ENCODE measurements around the gene AURKB.
"Not testable (repeated sequence)": the region's sequence is repeated elsewhere in the genome, so short reads cannot be mapped to it uniquely, and the experiment has no call there.

Gene AURKB

DNA sequence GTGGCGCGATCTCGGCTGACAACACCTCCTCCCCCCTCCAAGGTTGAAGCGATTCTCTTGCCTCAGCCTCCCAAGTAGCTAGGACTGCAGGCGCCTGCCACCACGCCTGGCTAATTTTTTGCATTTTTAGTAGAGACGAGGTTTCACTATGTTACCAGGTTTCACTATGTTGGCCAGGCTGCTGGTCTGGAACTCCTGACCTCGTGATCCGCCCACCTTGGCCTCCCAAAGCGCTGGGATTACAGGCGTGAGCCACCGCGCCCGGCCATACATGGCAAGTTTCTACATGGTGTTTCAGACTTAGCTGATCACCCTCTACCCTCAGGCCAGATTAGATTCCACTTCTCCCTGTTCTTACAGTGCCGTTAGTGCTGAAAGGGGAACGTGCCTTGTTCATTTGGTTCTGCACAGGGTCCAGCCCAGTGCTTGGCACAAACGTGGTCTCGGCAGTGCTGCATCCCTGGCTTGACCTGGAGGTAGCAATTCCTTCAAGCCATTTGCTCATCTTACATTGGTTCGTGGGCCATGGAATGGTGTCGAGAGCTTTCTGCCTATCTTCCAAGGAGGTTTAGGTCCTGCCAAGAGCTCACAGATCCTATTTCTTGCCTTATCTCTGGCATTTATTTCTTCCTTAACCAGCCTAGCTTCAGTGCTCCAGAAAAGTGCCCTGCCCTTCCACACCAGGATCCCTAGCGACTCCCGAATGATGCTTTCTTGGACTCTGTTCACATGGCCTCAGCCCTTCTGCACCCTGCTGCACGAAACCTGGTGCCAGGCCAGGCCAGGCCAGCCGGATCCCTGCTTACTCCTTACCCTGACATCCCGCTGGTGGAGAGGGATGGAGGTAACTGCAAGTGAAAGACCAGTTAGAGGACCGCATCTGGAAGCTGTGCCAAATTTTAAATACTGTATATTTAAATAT, 14.8 kb upstream of the AURKB start:
- no peak for DNase-seq (ENCODE audit: low spot score)

DNA sequence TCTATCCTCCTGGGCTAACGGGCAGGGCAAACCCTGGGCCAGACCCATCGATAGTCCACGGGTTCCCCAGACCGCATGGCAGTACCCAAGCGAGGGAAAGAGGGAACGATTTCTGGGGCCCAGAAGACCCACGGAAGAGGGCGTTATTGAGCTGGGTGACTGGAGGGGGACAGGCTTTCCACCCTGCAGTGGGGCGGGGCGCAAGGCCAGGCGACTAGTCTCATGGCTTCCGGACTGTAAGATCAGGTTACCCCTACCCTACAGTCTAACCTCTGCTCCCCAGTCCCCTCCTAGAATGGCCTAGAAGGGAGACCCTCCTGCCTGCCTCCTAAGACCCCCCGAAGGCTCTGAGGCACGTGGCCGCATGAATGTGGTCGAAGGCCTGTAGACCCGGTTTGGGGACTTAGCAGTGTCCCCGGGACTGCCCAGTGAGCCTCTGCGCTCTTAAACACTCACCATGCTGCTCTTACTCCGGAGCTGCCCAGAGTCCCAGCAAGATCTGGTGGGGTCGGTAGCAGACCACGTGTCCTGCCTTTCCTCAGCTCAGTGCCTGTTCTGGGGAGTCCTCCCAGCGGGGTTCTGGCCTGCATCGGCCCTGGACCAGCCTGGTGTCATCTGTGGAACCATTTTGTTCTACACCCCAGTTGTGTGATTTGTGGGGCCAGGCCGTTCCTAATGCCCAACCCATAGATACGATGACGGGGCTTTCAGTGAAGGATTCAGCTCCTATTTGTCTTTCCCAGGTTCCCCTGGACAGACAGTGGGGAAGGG, 13.2 kb upstream of the AURKB start:
- DNase-seq (ENCODE audit: low spot score), result peak; percentile 45

DNA sequence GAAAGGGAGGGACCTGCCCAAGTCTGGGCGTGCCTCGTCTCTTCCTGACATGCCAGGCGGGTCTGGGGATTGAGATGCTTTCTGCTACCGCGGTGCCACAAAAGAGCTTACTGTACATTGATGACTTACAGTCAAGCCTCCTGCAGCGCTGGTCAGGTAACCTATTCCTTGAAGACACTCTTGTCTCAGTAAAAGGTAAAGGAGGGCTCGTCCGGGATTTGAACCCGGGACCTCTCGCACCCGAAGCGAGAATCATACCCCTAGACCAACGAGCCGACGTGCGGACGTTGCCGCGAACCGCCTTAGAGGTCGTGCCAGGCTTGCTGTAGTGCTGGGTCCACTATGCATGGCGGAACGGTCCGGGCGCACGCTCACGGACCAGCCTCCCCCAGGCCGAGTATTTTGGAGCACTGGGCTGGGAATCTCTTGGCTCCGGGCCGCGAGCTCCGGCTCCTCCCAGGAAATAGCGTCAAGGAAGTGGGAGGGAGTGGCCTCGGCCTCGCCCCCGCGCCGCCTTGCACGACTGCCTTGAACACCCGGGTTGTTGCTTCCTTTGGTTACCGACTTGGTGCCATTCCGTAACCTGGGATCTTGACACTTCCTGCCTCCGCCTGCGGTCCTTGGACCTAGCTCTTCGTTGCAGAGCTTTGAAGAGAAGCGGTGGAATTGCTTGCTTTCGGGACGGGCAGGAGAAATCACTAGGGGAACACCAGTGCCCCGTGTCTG, 12.4 kb upstream of the AURKB start:
- DNase-seq (ENCODE audit: low spot score), result peak; percentile 85

DNA sequence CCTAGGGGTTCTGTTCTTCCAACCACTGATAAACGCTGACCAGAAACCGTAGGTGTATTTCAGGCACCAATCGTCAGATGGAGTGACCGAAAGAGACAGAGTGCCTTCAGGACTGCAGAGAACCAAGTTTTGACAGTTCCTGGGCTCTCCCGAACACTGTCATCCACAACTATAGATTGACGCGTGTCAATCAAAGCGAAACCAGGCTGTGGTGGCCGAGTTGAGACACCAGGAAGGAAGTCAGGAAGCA, 11.9 kb upstream of the AURKB start:
- no peak for DNase-seq (ENCODE audit: low spot score)

DNA sequence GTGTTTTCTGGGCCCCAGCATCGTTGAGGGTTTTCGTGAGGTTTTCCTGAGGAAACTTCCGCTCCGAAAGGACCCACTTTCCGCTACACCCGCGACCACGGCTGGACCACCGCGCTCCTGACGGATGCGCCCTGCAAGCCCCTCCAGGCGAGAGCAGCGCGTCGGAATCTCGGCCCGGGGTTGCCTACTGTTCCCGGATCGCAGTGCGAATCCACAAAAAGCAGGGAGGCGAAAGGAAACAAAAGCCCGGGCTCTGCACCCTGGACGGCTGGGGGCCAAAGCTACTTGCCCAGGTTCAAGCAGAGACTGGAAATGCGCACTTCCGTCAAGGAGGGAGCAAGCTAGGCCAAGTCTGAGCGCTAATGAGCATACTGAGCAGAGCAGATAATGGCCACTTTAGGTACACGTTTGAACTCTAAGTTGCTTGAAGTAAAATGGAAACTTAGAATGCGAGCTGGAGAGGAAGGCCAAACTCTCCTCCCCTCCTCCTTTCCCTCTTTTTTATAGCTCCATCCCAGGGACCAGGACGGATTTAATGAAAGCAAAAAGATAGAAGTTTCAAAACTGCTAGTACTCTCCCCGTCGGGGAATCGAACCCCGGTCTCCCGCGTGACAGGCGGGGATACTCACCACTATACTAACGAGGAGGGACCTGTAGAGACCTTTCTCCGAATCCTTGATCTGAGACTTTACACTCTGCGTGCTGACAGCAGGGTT, 11.4 kb upstream of the AURKB start:
- DNase-seq (ENCODE audit: low spot score), result peak; percentile 92

DNA sequence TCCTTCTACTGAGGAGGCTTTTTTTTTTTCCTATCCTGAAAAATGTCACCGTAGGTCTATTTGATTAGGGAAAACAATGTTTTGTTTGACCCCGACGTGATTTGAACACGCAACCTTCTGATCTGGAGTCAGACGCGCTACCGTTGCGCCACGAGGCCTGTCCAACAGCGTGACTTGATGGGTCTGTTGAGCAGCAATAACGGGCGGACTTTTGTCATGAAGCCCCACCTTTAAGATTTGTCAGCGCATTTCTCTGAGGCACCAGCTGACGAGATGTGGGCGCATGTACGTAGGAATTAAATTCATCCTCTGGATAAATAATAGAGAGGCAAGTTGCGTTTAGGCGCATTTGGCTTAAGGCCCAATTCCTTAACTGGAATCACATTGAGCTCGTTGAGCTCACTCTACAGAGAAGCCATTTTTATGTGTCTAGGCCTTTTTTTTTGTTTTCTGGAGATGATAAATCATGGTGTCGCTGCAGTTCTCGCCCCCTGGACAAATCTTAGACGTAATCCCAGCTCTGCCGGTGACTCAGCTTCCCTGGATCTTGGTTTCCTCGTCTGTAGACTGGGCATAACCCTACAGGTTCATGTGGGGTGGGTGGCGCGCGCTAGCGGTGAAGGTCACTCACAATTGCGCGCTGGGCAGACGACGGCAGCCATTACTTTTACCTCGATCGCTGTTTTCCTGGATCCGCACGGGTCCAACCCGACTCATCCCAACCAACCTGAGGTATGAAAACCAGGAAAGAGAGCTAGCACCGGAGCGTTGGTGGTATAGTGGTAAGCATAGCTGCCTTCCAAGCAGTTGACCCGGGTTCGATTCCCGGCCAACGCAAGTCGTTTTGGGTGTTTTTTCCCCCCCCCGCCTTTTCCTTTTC, 10.6 kb upstream of the AURKB start:
- peak; percentile 85 for DNase-seq (ENCODE audit: low spot score)

DNA sequence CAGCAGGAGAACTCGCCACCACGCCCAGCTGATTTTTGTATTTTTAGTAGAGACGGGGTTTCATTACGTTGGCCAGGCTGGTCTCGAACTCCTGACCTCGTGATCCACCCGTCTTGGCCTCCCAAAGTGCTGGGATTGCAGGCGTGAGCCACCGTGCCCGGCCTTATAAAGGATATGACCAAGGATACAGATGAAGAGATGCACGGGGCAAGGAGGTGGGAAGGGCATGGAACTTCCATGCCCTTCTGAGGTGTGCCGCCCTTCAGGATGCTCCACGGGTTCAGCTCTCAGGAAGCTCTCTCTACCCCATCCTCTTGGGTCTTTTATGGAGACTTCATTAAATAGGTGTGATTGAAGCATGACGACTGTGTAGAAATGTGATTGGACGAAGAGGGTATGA, 3.6 kb upstream of the AURKB start:
- DNase-seq (ENCODE audit: low spot score), result not testable (repeated sequence)

DNA sequence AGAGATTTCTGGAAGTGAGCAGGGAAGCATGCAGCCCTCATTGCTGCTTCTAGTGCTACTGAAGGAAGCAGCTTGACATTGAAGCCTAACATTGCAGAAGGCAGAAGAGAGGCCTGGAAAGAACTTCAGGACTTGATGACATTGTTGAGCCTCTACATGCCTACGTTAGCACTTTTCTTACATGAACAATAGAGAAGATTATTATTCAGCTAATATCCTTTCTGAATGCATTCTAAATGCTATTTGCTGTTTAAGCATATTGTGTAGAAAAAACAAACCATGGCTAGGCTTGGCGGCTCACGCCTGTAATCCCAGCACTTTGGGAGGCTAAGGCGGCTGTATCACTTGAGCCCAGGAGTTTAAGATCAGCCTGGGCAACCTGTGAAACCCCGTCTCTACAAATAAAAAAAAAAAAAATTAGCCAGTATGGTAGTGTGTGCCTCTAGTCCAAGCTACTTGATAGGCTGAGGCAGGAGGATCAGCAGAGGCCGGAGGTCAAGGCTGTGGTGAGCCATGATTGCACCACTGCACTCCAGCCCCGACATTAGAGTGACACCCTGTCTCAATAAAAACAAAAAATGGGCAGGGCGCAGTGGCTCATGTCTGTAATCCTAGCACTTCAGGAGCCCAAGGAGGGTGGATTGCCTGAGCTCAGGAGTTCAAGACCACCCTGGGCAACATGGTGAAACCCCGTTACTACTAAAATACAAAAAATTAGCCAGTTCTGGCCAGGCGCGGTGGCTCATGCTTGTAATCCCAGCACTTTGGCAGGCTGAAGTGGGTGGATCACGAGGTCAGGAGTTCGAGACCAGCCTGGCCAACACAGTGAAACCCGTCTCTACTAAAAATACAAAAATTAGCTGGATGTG, 2.2 kb upstream of the AURKB start:
- no peak for DNase-seq (ENCODE audit: low spot score)

DNA sequence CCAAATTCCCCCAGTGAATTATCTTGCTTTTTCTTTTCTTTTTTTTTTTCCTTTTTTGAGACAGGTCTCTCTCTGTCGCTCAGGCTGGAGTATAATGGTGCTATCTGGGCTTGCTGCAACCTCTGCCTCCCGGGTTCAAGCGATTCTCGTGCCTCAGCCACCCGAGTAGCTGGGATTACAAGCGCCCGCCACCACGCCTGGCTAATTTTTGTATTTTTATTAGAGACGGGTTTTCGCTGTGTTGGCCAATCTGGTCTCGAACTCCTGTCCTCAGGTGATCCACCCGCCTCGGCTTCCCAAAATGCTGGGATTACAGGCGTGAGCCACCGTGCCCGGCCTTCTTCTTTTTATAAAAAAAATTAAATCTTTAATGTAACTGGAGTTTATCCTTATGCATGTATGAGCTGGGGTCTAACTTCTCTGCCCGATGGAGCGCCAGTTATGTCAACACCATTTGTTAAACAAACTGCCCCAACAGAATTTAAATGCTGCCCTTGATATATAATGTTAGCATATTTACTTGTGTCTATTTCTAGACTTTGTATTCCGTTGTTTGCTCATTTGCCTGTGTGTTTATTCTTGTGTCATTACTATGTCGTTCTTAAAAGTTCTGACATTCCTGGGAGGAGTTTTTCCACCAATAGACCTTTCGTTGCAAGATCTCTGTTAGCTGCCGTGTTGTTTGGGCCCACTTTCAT, 535 bp upstream of the AURKB start:
- DNase-seq (ENCODE audit: low spot score), result no peak

DNA sequence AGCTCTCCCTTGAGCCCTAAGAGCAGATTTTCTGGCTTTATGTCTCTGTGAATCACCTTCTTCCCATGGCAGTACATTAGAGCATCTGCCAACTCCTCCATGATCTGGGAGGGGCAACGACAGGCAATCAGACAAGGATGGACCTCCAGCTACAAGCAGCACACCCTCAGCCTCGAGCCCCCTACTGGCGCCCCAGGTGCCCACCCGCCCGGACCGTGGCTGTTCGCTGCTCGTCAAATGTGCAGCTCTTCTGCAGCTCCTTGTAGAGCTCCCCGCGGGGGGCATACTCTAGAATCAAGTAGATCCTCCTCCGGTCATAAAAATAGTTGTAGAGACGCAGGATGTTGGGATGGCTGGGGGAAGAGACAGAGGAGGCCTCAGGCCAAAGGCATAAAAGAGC, 3.8 kb downstream of the AURKB start:
- no peak for DNase-seq (ENCODE audit: low spot score)

DNA sequence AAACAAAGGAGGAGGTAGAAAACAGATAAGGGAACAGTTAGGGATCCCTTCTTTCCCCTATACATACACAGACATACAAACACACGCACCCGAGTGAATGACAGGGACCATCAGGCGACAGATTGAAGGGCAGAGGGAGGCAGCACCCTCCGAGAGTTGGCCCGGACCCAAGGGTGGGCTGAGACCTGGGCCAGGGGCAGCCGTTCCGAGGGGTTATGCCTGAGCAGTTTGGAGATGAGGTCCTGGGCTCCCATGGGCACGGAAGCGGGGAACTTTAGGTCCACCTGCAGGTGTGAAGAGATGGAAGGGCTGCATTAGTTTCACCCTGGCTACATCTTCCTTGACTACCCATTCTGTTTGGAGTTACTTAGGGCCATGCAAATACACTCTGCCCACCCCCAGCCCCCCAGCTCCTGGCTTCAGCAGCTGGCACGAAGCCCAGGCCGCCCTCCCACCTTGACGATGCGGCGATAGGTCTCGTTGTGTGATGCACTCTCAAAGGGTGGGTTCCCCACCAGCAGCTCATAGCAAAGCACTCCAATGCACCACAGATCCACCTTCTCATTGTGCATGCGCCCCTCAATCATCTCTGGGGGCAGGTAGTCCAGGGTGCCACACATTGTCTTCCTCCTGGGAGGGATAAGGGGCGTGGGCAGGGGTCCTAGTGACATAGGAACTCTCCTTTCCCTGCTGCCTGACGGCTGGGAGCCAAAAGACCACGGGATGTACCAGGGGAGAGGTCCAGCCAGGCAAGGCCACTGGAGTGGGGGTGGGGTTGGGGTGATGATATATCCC, 5.4 kb downstream of the AURKB start:
- DNase-seq (ENCODE audit: low spot score), result no peak

DNA sequence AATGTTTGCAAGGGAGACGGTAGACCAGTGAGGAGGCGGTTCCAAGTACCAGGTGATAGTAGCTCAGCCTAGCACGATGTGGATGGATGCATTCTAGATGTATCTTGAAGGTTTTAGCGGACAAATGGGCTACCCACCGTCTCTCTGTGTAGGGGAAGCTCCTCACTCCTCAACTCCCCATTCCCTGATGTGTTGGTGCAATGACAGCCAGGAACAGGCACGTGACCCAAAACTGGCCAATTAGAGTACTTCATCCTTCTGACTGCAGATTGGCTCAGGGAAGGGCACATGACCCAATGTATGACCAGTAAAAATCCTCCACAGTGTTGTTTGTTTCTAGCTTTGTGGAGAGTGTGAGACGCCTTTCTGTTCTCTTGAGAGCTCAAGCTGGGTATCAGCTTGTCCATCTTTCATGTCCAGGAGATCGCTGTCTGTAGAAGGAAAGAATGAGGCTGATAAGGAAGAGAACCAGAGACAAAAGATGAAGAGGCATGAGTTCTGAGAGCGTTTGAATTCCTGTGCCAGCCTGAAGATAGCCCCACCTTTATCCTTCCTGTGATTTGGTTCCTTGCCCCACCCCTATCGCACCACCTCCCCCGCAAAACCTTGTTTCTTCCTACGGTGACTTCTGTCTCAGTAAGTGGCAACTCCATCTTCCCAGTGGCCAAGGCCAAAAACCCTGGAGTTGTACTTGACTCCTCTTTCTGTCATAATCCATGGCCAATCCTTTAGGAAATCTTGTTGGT, 18.1 kb downstream of the AURKB start:
- peak; percentile 80 for DNase-seq (ENCODE audit: low spot score)

DNA sequence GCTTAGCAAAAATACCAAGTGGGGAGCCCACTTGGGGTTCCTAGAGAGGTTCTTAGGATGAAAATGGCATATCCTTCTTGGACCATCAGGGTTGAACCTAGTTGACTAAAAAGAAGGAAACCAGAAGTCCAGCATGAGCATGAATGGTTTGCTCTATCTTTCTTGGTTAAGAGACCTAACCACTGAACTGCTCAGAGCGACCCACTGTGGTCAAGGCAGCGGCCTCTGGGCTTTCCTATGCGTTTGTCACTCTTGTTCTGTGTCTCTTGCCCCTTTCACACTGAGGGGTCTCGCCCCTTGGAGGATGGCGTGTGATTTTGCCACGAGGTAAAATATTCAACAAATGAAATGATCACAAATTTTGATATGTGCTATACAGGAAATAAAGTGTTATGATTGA, 19.9 kb downstream of the AURKB start:
- DNase-seq (ENCODE audit: low spot score), result no peak

DNA sequence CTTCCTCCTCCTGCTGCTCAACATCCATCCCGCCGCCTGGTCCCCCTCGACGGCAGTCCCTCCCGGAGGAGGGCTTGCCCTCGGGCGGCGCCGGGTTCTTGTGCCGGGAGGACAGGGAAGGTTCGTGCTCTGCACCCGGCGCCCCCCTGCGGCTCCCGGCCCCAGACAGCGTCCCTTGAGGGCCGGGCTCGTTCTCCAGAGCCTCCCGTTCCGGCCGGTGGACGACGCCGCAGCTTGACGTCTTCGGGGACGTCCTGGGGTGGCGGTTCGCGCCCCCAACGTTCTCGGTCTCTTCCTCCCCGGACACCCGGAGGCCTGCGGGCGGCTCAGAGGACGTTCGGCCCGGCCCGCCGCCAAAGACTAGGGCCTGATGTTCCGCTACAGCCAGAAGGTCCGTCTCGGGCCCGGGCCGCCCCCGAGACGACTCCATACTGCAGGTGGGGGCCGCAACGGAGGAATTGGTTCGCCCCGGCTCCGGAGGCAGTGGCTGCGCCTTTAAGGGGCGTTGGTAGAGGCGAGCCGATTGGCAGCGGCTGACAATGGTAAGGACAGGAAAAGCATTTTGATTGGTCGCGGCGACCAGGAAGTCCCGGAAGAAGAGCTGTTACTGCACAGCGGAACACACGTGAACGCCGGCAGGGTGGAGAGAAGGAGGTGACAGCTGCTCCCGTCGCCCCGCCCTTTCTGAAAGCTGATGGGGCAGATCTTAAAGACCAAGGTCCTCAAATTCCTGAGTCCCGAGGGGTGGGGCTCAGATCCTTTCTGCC, 20.5 kb downstream of the AURKB start, which contains the start of gene BORCS6:
BORCS6 (minus strand) TSS at position 470 of the 767 bp plus-strand sequence; CDS start at position 430, 40 bp downstream.
- peak; percentile 98 for DNase-seq (ENCODE audit: low spot score)

DNA sequence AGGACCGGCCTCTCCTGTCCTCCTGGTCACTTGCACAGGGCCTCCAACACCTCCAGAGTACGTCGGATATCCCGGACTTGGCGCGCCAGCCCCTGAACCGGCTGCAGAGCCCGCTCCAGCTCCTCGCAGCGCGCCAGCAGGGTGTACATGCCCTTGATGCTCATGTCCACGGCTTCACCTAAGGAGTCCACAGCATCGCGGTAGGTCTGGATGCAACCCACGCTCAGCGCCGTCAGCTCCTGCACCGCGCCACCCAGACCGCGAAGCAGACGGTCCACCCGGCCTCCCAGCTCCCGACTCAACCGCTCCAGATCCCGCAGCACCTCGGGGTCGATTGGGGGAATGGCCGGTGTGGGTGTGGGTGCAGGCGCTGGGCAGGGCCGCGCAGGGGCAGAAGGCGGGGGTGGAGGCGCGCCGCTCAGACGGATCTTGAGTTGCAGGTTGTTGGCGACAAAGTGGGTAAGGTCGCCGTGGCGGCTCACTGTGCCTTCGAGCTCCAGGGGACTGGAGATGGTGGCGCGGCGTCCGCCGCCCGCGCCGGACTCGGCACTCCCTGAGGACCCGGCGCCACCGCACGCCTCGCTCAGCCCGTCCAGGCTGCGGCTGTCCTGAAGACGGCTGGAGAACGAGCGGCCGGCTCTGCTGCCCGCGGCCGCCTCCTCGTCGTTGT, 21.2 kb downstream of the AURKB start:
- DNase-seq (ENCODE audit: low spot score), result no peak

DNA sequence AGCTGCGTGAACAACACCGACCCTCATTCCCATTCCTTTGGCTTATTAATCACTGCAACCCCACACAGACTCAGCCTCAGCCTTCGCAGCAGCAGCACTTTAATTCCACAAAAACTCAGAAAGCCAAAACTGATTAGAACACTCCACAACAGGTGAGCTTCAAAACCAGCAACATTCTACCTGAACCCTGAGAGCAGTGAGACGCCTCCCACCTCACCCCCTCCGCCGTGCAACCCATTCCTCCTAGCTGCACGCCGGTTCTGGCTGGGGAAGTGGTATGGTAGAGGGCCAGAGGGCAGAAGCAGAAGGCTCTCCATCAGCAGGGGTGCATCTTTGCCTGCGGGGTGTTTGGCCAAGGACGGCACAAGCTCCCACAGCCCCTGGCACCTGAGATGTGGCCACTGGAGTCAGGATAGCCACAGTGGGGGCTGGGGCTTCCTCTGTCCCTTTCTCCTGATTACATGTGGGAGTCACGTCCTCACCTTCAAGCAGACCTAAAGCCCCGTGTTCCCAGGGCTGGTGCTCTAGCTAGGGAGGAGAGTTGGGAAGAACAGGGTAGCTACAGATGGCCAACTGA, 22.0 kb downstream of the AURKB start:
- no peak for DNase-seq (ENCODE audit: low spot score)
